NCI-H1930 (cell line): Measurements from ENCODE around the gene DHODH.
"Not testable (repeated sequence)": the region's sequence is repeated elsewhere in the genome, so short reads cannot be mapped to it uniquely, and the experiment has no call there.

Source experiments
- DNase-seq, 2 experiments: peaks; one replicate each; lab custom pipeline; 2025; lab: John Stamatoyannopoulos, UW

Gene DHODH

DNA sequence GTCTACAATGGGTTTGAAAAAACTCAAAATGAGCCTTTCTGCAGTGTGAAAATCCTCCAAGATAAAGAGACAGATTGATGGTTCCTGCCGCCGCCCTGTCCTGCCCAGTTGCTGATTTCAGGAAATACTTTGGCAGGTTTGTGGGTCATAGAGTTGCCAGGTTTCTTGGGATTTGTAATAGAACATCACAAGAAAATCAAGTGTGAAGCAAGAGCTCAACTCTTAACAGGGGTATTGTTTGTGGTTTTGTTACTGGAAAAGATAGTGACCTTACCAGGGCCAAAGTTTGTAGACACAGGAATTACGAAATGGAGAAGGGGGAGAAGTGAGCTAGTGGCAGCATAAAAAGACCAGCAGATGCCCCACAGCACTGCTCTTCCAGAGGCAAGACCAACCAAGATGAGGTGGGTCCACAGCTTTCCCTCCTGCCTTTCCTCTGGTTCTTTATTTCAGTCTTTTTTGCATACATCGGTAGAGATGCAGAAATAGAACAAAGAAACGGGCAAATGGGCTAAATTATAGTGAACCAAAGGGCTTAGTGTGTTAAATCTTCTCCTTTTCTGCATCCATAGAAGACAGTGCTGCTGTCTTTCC lies 45.8 kb downstream of the DHODH start, which contains the start of gene HP:
Gene HP (plus strand): TSS at position 252 of the 594 bp plus-strand sequence. CDS start 148 bp downstream, at position 400.
- DNase-seq: not testable (repeated sequence)

- DNase-seq: no peak
Observed at GRCh38 chr16:72055911-72056310, 47.4 kb downstream of the DHODH start.

- not testable (repeated sequence) for DNase-seq
Observed at GRCh38 chr16:72057313-72057712, 48.8 kb downstream of the DHODH start.

DNA sequence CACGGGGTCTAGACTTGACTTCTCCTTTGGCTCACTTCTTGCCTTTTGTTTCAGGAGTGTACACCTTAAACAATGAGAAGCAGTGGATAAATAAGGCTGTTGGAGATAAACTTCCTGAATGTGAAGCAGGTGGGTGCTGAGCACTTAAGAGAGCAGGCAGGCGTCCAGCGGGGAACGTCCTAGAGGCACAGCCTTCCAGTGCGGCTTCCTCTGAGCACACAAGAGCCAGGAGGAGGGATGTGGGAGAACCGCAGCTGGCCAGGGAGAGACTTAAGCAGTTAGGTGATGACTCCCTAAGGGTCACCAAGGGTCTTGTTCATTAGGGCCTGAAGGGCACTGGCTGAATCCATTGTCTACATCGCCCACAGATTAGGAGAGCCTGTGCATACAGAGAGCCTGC lies 50.5 kb downstream of the DHODH start:
- not testable (repeated sequence) for DNase-seq

DNA sequence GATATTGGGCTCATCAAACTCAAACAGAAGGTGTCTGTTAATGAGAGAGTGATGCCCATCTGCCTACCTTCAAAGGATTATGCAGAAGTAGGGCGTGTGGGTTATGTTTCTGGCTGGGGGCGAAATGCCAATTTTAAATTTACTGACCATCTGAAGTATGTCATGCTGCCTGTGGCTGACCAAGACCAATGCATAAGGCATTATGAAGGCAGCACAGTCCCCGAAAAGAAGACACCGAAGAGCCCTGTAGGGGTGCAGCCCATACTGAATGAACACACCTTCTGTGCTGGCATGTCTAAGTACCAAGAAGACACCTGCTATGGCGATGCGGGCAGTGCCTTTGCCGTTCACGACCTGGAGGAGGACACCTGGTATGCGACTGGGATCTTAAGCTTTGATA lies 51.9 kb downstream of the DHODH start:
- DNase-seq: no peak

- DNase-seq: no peak
Observed at GRCh38 chr16:72061564-72061963, 53.0 kb downstream of the DHODH start.

DNA sequence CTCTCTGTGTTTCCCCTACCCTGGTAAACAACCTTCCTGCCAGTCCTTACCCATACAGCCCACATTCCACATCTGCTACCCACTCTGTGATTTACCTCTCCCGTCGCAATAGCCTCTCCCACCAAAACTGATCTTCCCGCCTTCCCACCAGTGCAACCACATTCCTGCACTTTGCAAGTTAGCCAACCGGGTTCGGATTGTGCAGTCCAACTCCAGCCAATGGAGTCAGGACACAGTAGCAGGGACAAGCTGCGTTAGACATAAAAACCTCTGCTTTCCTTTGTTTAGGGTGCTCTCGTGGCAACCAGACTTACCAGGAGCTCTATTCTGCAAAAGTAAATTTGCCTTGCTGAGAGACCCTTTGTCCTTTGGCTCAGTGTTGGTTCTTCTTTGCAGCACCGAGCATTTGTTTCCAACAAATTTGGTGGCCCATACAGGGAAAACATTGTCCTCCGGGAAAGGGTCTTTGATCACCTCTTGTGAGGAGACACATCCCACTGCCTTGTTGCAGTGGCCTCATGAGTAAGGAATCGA lies 55.9 kb downstream of the DHODH start:
- DNase-seq: no peak

DNA sequence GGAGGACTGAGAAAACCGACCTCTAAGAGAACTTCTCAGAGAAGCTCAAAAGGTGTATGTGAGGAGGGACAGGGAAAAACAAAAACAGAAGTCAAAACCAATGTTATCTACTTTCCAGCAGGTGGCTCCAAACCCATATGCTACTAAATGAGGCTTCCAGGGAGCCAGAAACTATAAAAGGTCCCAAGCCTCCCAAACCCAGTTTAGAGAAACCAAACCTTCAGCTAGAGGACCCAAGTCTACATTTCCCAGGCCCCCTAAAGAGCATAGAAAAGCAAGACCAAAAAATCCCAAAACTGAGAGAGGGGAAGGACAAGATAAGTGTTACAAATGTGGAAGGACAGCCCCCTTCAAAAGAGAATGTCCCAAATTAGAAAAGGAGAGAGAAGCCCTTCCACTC lies 58.2 kb downstream of the DHODH start:
- no peak for DNase-seq

DNA sequence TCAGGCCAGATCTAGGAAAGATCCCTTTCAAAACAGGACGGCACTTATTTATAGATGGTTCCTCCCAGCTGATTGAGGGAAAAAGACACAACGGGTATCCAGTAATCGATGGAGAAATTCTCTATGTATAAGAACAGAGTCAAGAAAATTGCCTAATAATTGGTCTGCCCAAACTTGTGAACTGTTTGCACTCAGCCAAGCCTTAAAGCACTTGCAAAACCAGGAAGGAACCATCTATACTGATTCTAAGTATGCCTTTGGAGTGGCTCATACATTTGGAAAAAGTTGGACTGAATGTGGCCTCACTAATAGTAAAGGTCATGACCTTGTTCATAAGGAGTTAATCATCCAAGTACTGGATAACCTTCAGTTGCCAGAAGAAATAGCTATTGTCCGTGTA lies 60.4 kb downstream of the DHODH start:
- DNase-seq: no peak

- no peak for DNase-seq
Observed at GRCh38 chr16:72072514-72073342, 64.2 kb downstream of the DHODH start.

DNA sequence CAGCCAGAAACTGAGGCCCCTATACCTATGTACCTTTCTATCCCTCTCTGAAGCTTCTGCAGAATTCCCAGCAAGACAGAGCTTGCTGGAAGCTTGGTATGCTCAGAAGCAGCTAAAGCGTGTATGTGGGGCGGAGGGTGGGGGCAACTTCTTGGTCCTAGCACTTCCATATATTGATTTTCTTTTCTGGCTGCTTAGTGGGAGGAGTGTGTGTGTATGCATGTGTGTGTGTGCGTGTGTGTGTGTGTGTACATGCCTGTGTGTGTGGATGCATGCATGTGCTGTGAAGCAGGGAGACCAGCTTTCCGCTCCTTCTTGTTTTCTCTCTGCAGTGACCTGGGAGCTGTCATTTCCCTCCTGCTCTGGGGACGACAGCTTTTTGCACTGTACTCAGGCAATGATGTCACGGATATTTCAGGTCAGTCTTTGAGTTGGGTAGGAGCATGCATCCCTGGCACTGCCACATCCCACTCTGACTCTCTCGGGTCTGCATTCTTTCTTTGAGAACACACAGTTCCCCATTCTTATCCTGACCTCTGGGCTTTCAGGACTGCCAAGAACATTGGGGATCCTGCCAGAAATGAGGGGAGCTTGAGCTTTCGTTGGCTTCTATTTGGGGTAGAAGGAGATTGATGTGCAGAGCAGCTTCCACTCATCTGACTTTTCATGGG lies 65.2 kb downstream of the DHODH start:
- no peak for DNase-seq

- not testable (repeated sequence) for DNase-seq
Observed at GRCh38 chr16:72075067-72075466, 66.5 kb downstream of the DHODH start.
